GM23338 (cell line): ENCODE measurements around the gene RAB13. TPM values are rescaled to one million over a fixed set of nuclear protein-coding genes. Genes with fewer than 3 reads are reported as not detected.

Experiments
- ATAC-seq: fragments of 200-7000 bp; cut with Tn5 transposase; 3 replicates; pipeline ENCODE4 v1.9.1; 2020
- DNase-seq: peaks from one replicate; pipeline ENCODE4 v3.0.0-alpha.2; 2015; ENCODE audit warnings: low spot score
- H2AFZ ChIP-seq: fragments of 200-600 bp; sonication (generic); 2 replicates; pipeline ENCODE4 v1.8.0; 2016; ENCODE audit warnings: antibody characterized with exemption, mild to moderate bottlenecking, moderate library complexity
- H3F3A ChIP-seq: fragments of 200-600 bp; sonication (generic); replicated peaks from 2 replicates; pipeline ENCODE4 v1.8.0; 2017; ENCODE audit warnings: antibody characterized with exemption, mixed run types, low read depth
- H3K27ac ChIP-seq: fragments of 200-600 bp; sonication (generic); 2 replicates; pipeline ENCODE4 v1.6.1; 2016; ENCODE audit warnings: low read depth
- H3K27me3 ChIP-seq: fragments of 200-600 bp; sonication (generic); 2 replicates; pipeline ENCODE4 v1.8.0; 2016; ENCODE audit warnings: mild to moderate bottlenecking, mixed run types, moderate library complexity; ENCODE audit not compliant: insufficient read depth
- H3K36me3 ChIP-seq: fragments of 200-600 bp; sonication (generic); 2 replicates; pipeline ENCODE4 v1.8.0; 2016; ENCODE audit warnings: mild to moderate bottlenecking; ENCODE audit not compliant: insufficient read depth
- H3K4me1 ChIP-seq: fragments of 200-600 bp; sonication (generic); 2 replicates; pipeline ENCODE4 v1.8.0; 2016; ENCODE audit warnings: mild to moderate bottlenecking, moderate library complexity; ENCODE audit not compliant: insufficient read depth
- H3K4me2 ChIP-seq: fragments of 200-600 bp; sonication (generic); 2 replicates; pipeline ENCODE4 v1.7.1; 2017; ENCODE audit warnings: mixed run types
- H3K4me3 ChIP-seq: fragments of 200-600 bp; sonication (generic); 2 replicates; pipeline ENCODE4 v1.6.1; 2016; ENCODE audit warnings: mixed run types
- H3K79me2 ChIP-seq: fragments of 200-600 bp; sonication (generic); replicated peaks from 2 replicates; pipeline ENCODE4 v1.8.0; 2017; ENCODE audit warnings: mild to moderate bottlenecking; ENCODE audit not compliant: insufficient read depth
- H3K9me2 ChIP-seq: fragments of 200-600 bp; sonication (generic); 2 replicates; pipeline ENCODE4 v1.8.0; 2017; ENCODE audit not compliant: insufficient read depth
- H4K20me1 ChIP-seq: fragments of 200-600 bp; sonication (generic); replicated peaks from 2 replicates; pipeline ENCODE4 v1.8.0; 2017; ENCODE audit warnings: mild to moderate bottlenecking; ENCODE audit not compliant: insufficient read depth
- H3K27ac Mint-ChIP-seq: 2 replicates; pipeline ENCODE4 v1.8.0; 2020; ENCODE audit warnings: inconsistent platforms, mild to moderate bottlenecking, moderate library complexity, mixed read lengths
- H3K27me3 Mint-ChIP-seq: 3 replicates; pipeline ENCODE4 v1.8.0; 2022; ENCODE audit warnings: low read depth, mild to moderate bottlenecking, moderate library complexity, mixed read lengths, inconsistent platforms; ENCODE audit not compliant: insufficient read depth, poor library complexity
- H3K36me3 Mint-ChIP-seq: 3 replicates; pipeline ENCODE4 v1.8.0; 2021; ENCODE audit warnings: low read depth, mild to moderate bottlenecking, inconsistent platforms, moderate library complexity, mixed read lengths
- H3K4me1 Mint-ChIP-seq: 3 replicates; pipeline ENCODE4 v1.8.0; 2020; ENCODE audit warnings: mild to moderate bottlenecking, inconsistent platforms, mixed read lengths
- H3K4me3 Mint-ChIP-seq: 3 replicates; pipeline ENCODE4 v1.8.0; 2021; ENCODE audit warnings: moderate library complexity, mild to moderate bottlenecking, inconsistent platforms, mixed read lengths
- H3K9me3 Mint-ChIP-seq: 3 replicates; pipeline ENCODE4 v1.8.0; 2020; ENCODE audit warnings: moderate library complexity, mild to moderate bottlenecking, inconsistent platforms, mixed read lengths
- CREB1 ChIP-seq: fragments of 250-450 bp; sonication (Bioruptor Pico); IDR thresholded peaks from 2 replicates; pipeline ENCODE4 v1.5.0; 2020; ENCODE audit warnings: low read depth, mild to moderate bottlenecking, moderate library complexity
- EZH2 ChIP-seq: fragments of 200-600 bp; sonication (generic); IDR thresholded peaks from one replicate; pipeline ENCODE4 v1.8.0; 2017; ENCODE audit warnings: antibody characterized with exemption, mild to moderate bottlenecking, low read depth; ENCODE audit not compliant: unreplicated experiment
- EZH2phosphoT487 ChIP-seq: fragments of 200-600 bp; sonication (generic); IDR thresholded peaks from one replicate; pipeline ENCODE4 v1.8.1; 2018; ENCODE audit warnings: antibody characterized with exemption; ENCODE audit not compliant: unreplicated experiment
- JUNB ChIP-seq: IDR thresholded peaks from one replicate; pipeline ENCODE4 v1.6.1; 2016; ENCODE audit warnings: antibody characterized with exemption; ENCODE audit not compliant: unreplicated experiment
- NANOG ChIP-seq: IDR thresholded peaks from 2 replicates; pipeline ENCODE4 v1.6.1; 2016; ENCODE audit warnings: antibody characterized with exemption, borderline replicate concordance
- POLR2AphosphoS5 ChIP-seq: IDR thresholded peaks from 2 replicates; pipeline ENCODE4 v1.6.1; 2016; ENCODE audit warnings: antibody characterized with exemption, low read depth
- STAT1 ChIP-seq: IDR thresholded peaks from one replicate; pipeline ENCODE4 v1.6.1; 2016; ENCODE audit warnings: antibody characterized with exemption; ENCODE audit not compliant: unreplicated experiment
- ZNF114 ChIP-seq: fragments of 250-450 bp; sonication (Bioruptor Pico); IDR thresholded peaks from 2 replicates; pipeline ENCODE4 v1.5.0; 2020; ENCODE audit warnings: mild to moderate bottlenecking, moderate library complexity
- ZNF331 ChIP-seq: fragments of 250-450 bp; sonication (Bioruptor Pico); IDR thresholded peaks from 2 replicates; pipeline ENCODE4 v1.5.0; 2020; ENCODE audit warnings: low read depth, mild to moderate bottlenecking, moderate library complexity
- polyA plus RNA-seq: library from polyadenylated mRNA; unstranded; fragments of >200 nt; fragmentation: Nextera tagmentation; extraction: Ambion mirVana; gene quantifications from 2 replicates; pipeline ENCODE4 v1.2.1, GENCODE V29; 2016
- total RNA-seq: library from RNA; depleted of rRNA; stranded (reverse); fragments of >200 nt; shearing (Covaris generic); gene quantifications from 2 replicates; pipeline ENCODE4 v1.2.3, GENCODE V29; 2014
- TF ChIP-seq, protein P1 (sequence below): IDR thresholded peaks from one replicate; pipeline ENCODE4 v1.6.1; 2018; ENCODE audit warnings: antibody characterized with exemption; ENCODE audit not compliant: unreplicated experiment
- TF ChIP-seq, protein P2 (sequence below), 2 experiments: fragments of 200-600 bp in 1 of 2; sonication (generic) in 1 of 2; conservative IDR thresholded peaks; 2 replicates each; pipeline versions ENCODE4 v1.5.1 to v1.6.1; 2016 to 2017; ENCODE audit warnings: antibody characterized with exemption in 2 of 2, low read depth in 2 of 2, mild to moderate bottlenecking in 2 of 2, moderate library complexity in 1 of 2
- TF ChIP-seq, protein P3 (sequence below): IDR thresholded peaks from 2 replicates; pipeline ENCODE4 v1.6.1; 2016; ENCODE audit warnings: antibody characterized with exemption
- TF ChIP-seq, protein P4 (sequence below): fragments of 250-450 bp; sonication (Bioruptor Pico); IDR thresholded peaks from 2 replicates; pipeline ENCODE4 v1.5.0; 2020; ENCODE audit warnings: mild to moderate bottlenecking, moderate library complexity

The RAB13 gene
- total and polyA plus RNA-seq, 2 experiments from 2014 or later = 38.6 to 171 TPM

DNA sequence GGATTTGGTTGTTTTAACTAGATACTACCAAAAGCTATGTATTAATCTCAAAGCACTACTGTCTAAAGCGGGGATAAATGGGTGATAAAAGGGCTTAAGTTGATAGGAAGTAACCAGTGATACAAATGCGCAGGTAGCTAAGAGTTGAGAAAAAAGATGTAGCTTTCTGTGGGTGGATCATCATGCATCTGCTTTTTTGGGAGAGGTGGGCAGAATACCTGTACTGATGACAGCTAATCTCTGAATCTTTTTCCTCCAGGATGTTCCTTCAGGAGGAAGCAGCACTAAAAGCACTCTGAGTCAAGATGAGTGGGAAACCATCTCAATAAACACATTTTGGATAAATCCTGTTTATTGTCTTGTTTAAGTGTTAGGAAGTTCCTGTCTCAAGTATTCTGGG is 5.7 kb upstream of the RAB13 start:
- Histone ChIP-seq H3K4me1 (peaks cover 17% of the 10 kb centered on the region), H3K27ac (peak overlapping the region; percentile 90), H3K27me3 (no peaks in the 10 kb centered on the region), H3K4me3 (peak overlapping the region; percentile 72), H3K36me3 (peaks cover 38% of the 10 kb centered on the region), H3K79me2 (peaks cover 23% of the 10 kb centered on the region), H3K9me2 (no peaks in the 10 kb centered on the region), H3K4me2 (peak overlapping the region; percentile 100), H2AFZ (no peak overlapping the region), H4K20me1 (peaks cover 27% of the 10 kb centered on the region), H3F3A (peaks cover 39% of the 10 kb centered on the region)
- TF ChIP-seq, protein P1, sequence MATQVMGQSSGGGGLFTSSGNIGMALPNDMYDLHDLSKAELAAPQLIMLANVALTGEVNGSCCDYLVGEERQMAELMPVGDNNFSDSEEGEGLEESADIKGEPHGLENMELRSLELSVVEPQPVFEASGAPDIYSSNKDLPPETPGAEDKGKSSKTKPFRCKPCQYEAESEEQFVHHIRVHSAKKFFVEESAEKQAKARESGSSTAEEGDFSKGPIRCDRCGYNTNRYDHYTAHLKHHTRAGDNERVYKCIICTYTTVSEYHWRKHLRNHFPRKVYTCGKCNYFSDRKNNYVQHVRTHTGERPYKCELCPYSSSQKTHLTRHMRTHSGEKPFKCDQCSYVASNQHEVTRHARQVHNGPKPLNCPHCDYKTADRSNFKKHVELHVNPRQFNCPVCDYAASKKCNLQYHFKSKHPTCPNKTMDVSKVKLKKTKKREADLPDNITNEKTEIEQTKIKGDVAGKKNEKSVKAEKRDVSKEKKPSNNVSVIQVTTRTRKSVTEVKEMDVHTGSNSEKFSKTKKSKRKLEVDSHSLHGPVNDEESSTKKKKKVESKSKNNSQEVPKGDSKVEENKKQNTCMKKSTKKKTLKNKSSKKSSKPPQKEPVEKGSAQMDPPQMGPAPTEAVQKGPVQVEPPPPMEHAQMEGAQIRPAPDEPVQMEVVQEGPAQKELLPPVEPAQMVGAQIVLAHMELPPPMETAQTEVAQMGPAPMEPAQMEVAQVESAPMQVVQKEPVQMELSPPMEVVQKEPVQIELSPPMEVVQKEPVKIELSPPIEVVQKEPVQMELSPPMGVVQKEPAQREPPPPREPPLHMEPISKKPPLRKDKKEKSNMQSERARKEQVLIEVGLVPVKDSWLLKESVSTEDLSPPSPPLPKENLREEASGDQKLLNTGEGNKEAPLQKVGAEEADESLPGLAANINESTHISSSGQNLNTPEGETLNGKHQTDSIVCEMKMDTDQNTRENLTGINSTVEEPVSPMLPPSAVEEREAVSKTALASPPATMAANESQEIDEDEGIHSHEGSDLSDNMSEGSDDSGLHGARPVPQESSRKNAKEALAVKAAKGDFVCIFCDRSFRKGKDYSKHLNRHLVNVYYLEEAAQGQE = no peak
- TF ChIP-seq CREB1 (no peak), ZNF114 (CRISPR knock-in tag) (no peak), STAT1 (no peak), ZNF331 (CRISPR knock-in tag) (no peak), NANOG (no peak), POLR2AphosphoS5 (no peak), JUNB (no peak), EZH2 (no peak), EZH2phosphoT487 (no peak)
- TF ChIP-seq, protein P2, sequence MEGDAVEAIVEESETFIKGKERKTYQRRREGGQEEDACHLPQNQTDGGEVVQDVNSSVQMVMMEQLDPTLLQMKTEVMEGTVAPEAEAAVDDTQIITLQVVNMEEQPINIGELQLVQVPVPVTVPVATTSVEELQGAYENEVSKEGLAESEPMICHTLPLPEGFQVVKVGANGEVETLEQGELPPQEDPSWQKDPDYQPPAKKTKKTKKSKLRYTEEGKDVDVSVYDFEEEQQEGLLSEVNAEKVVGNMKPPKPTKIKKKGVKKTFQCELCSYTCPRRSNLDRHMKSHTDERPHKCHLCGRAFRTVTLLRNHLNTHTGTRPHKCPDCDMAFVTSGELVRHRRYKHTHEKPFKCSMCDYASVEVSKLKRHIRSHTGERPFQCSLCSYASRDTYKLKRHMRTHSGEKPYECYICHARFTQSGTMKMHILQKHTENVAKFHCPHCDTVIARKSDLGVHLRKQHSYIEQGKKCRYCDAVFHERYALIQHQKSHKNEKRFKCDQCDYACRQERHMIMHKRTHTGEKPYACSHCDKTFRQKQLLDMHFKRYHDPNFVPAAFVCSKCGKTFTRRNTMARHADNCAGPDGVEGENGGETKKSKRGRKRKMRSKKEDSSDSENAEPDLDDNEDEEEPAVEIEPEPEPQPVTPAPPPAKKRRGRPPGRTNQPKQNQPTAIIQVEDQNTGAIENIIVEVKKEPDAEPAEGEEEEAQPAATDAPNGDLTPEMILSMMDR (conservative IDR thresholded peaks at IDR 0.05; ENCODE audit: low read depth in 2 of 2) = no peak
- TF ChIP-seq, protein P3, sequence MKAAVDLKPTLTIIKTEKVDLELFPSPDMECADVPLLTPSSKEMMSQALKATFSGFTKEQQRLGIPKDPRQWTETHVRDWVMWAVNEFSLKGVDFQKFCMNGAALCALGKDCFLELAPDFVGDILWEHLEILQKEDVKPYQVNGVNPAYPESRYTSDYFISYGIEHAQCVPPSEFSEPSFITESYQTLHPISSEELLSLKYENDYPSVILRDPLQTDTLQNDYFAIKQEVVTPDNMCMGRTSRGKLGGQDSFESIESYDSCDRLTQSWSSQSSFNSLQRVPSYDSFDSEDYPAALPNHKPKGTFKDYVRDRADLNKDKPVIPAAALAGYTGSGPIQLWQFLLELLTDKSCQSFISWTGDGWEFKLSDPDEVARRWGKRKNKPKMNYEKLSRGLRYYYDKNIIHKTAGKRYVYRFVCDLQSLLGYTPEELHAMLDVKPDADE = no peak
- TF ChIP-seq, protein P4, sequence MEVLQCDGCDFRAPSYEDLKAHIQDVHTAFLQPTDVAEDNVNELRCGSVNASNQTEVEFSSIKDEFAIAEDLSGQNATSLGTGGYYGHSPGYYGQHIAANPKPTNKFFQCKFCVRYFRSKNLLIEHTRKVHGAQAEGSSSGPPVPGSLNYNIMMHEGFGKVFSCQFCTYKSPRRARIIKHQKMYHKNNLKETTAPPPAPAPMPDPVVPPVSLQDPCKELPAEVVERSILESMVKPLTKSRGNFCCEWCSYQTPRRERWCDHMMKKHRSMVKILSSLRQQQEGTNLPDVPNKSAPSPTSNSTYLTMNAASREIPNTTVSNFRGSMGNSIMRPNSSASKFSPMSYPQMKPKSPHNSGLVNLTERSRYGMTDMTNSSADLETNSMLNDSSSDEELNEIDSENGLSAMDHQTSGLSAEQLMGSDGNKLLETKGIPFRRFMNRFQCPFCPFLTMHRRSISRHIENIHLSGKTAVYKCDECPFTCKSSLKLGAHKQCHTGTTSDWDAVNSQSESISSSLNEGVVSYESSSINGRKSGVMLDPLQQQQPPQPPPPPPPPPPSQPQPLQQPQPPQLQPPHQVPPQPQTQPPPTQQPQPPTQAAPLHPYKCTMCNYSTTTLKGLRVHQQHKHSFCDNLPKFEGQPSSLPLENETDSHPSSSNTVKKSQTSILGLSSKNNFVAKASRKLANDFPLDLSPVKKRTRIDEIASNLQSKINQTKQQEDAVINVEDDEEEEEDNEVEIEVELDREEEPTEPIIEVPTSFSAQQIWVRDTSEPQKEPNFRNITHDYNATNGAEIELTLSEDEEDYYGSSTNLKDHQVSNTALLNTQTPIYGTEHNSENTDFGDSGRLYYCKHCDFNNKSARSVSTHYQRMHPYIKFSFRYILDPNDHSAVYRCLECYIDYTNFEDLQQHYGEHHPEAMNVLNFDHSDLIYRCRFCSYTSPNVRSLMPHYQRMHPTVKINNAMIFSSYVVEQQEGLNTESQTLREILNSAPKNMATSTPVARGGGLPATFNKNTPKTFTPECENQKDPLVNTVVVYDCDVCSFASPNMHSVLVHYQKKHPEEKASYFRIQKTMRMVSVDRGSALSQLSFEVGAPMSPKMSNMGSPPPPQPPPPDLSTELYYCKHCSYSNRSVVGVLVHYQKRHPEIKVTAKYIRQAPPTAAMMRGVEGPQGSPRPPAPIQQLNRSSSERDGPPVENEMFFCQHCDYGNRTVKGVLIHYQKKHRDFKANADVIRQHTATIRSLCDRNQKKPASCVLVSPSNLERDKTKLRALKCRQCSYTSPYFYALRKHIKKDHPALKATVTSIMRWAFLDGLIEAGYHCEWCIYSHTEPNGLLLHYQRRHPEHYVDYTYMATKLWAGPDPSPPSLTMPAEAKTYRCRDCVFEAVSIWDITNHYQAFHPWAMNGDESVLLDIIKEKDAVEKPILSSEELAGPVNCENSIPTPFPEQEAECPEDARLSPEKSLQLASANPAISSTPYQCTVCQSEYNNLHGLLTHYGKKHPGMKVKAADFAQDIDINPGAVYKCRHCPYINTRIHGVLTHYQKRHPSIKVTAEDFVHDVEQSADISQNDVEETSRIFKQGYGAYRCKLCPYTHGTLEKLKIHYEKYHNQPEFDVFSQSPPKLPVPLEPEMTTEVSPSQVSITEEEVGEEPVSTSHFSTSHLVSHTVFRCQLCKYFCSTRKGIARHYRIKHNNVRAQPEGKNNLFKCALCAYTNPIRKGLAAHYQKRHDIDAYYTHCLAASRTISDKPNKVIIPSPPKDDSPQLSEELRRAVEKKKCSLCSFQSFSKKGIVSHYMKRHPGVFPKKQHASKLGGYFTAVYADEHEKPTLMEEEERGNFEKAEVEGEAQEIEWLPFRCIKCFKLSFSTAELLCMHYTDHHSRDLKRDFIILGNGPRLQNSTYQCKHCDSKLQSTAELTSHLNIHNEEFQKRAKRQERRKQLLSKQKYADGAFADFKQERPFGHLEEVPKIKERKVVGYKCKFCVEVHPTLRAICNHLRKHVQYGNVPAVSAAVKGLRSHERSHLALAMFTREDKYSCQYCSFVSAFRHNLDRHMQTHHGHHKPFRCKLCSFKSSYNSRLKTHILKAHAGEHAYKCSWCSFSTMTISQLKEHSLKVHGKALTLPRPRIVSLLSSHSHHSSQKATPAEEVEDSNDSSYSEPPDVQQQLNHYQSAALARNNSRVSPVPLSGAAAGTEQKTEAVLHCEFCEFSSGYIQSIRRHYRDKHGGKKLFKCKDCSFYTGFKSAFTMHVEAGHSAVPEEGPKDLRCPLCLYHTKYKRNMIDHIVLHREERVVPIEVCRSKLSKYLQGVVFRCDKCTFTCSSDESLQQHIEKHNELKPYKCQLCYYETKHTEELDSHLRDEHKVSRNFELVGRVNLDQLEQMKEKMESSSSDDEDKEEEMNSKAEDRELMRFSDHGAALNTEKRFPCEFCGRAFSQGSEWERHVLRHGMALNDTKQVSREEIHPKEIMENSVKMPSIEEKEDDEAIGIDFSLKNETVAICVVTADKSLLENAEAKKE = no peak
- peak overlapping the region; percentile 98 for H3K4me3 Mint-ChIP-seq
- H3K36me3 Mint-ChIP-seq = peaks cover 60% of the 10 kb centered on the region
- peaks cover 8% of the 10 kb centered on the region; the same call in 2 of the 3 replicates for H3K9me3 Mint-ChIP-seq
- no peak for DNase-seq
- H3K4me1 Mint-ChIP-seq = peaks cover 20% of the 10 kb centered on the region
- no peak for ATAC-seq
- H3K27ac Mint-ChIP-seq = peak overlapping the region; percentile 99
- H3K27me3 Mint-ChIP-seq = peaks cover 21% of the 10 kb centered on the region
